CD1c-positive myeloid dendritic cell (primary cell): ENCODE data around the gene SPATA45.

Experiments
- DNase-seq: peaks from one replicate; pipeline ENCODE4 v3.0.0-alpha.2; 2016; ENCODE audit errors: extremely low spot score

SPATA45 gene

GRCh38 chr1:212780759-212781158 lies 66.7 kb downstream of the SPATA45 start:
- no peak for DNase-seq
